Activated CD8-positive, alpha-beta memory T cell treated with anti-CD3 and anti-CD28 coated beads, Interleukin-2, amount 10 ng/mL, durations not matched to agents 7 days and 5 days (primary cell): ENCODE measurements around the gene ALX3. TPM values are rescaled to one million over a fixed set of nuclear protein-coding genes. Genes with fewer than 3 reads are reported as not detected.
"Not testable (repeated sequence)": the region's sequence is repeated elsewhere in the genome, so short reads cannot be mapped to it uniquely, and the experiment has no call there.

Experiments
- ATAC-seq: fragments of 150-1000 bp; cut with Tn5 transposase; one replicate; pipeline ENCODE4 v1.10.0; 2021; ENCODE audit warnings: moderate library complexity
- CTCF ChIA-PET: fragments of 350-600 bp; sonication (Branson Sonifier 250); formaldehyde crosslinking; loops from one replicate; lab custom pipeline; 2021; ENCODE audit warnings: antibody characterized with exemption; lab: Charles Lee
- DNase-seq: peaks from one replicate; pipeline ENCODE4 v3.0.0-alpha.2; 2020
- H3K27ac Mint-ChIP-seq: one replicate; pipeline ENCODE4 v1.8.0; 2021; ENCODE audit warnings: mild to moderate bottlenecking, mixed read lengths
- H3K27me3 Mint-ChIP-seq: one replicate; pipeline ENCODE4 v1.8.0; 2021; ENCODE audit warnings: mixed read lengths
- H3K36me3 Mint-ChIP-seq: one replicate; pipeline ENCODE4 v1.8.0; 2021; ENCODE audit warnings: mild to moderate bottlenecking, mixed read lengths
- H3K4me1 Mint-ChIP-seq: one replicate; pipeline ENCODE4 v1.8.0; 2021; ENCODE audit warnings: mixed read lengths
- H3K4me3 Mint-ChIP-seq: one replicate; pipeline ENCODE4 v1.8.0; 2021; ENCODE audit warnings: mild to moderate bottlenecking, moderate library complexity, mixed read lengths
- H3K9me3 Mint-ChIP-seq: one replicate; pipeline ENCODE4 v1.8.0; 2022; ENCODE audit warnings: low read depth, mixed read lengths
- total RNA-seq, 2 experiments: library from RNA; stranded (reverse); gene quantifications; one replicate each; pipeline ENCODE4 v1.2.3, GENCODE V29; 2021

The ALX3 gene
- total RNA-seq, 2 experiments from 2014 or later, result not detected

DNA sequence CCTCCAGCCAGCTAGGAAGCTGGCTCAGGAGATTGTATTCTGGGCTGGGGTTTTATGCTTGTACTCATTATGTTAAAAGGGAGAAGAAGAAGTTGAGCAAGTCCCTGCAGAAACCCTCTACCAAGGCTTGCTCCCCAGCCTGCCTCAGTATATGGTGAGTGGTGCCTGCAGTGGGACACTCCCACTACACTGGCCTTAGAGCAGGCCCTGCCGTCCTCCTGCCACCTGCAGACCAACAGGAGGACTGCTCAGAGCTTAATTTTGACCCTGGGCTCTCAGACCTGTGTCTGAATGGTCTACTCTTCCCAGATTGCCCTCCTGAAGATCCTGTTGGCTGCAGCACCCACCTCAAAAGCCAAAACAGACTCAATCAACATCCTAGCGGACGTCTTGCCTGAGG is 23.0 kb downstream of the ALX3 start:
- ATAC-seq (no peak), DNase-seq (no peak)
- Mint-ChIP-seq H3K27me3 (no peaks in the 10 kb centered on the region), H3K27ac (no peak overlapping the region), H3K36me3 (peaks cover 39% of the 10 kb centered on the region), H3K9me3 (no peaks in the 10 kb centered on the region), H3K4me3 (no peak overlapping the region), H3K4me1 (no peaks in the 10 kb centered on the region)
- CTCF ChIA-PET, result interaction anchor here (0.8 to 1.6 kb wide), 3 partner anchors 12 to 13 kb away, joined by 3 to 6 read pairs (median 4); partner anchors contain the start of gene STRIP1

DNA sequence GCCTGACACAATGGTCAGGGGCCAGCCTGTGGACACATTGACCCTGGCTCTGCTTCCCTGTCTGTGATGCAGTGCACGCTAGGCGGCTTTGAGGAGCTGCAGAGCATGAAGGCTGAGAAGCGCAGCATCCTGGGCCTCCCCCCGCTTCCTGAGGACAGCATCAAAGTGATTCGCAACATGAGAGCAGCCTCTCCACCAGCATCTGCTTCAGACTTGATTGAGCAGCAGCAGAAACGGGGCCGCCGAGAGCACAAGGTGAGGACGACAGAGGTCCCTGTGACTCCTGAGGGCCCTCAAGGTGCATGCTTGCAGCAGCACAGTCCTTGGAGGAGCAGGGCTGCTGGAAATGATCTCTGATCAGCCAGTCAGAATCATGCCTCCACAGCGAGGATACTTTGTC is 27.5 kb downstream of the ALX3 start:
- DNase-seq (no peak), ATAC-seq (no peak)
- H3K4me3 Mint-ChIP-seq, result no peak overlapping the region
- no peak overlapping the region for H3K27ac Mint-ChIP-seq
- CTCF ChIA-PET, result interaction anchor here (2.2 to 3.7 kb wide), 2 partner anchors 9 to 17 kb away, joined by 9 to 16 read pairs; no protein-coding TSS in a partner anchor
- H3K36me3 Mint-ChIP-seq, result peaks cover 48% of the 10 kb centered on the region
- H3K4me1 Mint-ChIP-seq, result no peaks in the 10 kb centered on the region
- H3K27me3 Mint-ChIP-seq, result no peaks in the 10 kb centered on the region
- H3K9me3 Mint-ChIP-seq, result no peaks in the 10 kb centered on the region

DNA sequence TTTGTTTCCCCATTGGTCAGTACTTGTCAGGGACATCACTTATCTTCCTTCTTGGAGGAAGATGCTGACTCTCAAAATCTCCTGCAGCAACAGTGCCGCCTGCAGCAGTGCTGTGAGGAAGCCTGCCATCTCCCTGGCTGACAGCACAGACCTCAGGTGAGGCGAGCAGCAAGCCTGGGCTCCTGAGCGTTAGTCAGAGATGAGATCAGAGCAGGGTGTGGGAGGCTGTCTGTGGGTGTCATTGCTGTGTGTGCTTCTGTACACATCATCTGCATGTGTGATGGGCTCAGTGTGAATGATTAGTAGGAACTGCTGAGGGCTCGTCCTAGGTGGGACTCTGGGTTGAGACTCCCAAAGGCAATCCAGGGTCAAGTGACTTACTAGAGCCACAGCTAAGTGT is 29.9 kb downstream of the ALX3 start:
- H3K27me3 Mint-ChIP-seq, result no peaks in the 10 kb centered on the region
- CTCF ChIA-PET, result interaction anchor here (0.8 to 2.5 kb wide), 4 partner anchors 10 to 200 kb away, joined by 3 to 7 read pairs (median 4); no protein-coding TSS in a partner anchor
- ATAC-seq, result no peak
- H3K36me3 Mint-ChIP-seq, result peaks cover 34% of the 10 kb centered on the region
- peaks cover 14% of the 10 kb centered on the region for H3K4me1 Mint-ChIP-seq
- H3K27ac Mint-ChIP-seq, result no peak overlapping the region
- no peak overlapping the region for H3K4me3 Mint-ChIP-seq
- DNase-seq, result no peak
- no peaks in the 10 kb centered on the region for H3K9me3 Mint-ChIP-seq

DNA sequence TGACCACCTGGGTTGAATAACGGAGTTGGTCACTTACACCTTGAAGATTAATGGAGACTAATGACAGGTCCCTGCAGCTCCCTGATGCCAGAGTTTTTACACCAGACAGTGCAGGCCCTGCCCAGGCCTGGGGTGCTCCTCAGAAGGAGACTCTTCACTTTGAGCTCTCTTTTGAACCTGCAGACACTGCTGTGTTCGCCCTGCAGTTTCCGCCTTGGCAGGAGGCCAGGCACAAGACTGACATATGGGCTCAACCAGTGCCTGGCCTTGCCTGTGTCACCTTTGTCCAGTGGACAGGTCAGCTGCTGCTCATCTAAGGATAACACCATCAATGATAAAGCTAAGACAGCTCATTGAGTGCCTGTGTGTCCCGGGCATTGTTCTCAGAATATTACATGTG is 30.8 kb downstream of the ALX3 start:
- no peak for DNase-seq
- CTCF ChIA-PET, result interaction anchor here (0.8 to 2.5 kb wide), 5 partner anchors 10 to 400 kb away, joined by 3 to 10 read pairs (median 3); partner anchors contain the start of gene AHCYL1
- H3K36me3 Mint-ChIP-seq, result peaks cover 27% of the 10 kb centered on the region
- no peak overlapping the region for H3K27ac Mint-ChIP-seq
- no peak overlapping the region for H3K4me3 Mint-ChIP-seq
- H3K4me1 Mint-ChIP-seq, result peaks cover 18% of the 10 kb centered on the region
- H3K27me3 Mint-ChIP-seq, result no peaks in the 10 kb centered on the region
- H3K9me3 Mint-ChIP-seq, result no peaks in the 10 kb centered on the region
- no peak for ATAC-seq

DNA sequence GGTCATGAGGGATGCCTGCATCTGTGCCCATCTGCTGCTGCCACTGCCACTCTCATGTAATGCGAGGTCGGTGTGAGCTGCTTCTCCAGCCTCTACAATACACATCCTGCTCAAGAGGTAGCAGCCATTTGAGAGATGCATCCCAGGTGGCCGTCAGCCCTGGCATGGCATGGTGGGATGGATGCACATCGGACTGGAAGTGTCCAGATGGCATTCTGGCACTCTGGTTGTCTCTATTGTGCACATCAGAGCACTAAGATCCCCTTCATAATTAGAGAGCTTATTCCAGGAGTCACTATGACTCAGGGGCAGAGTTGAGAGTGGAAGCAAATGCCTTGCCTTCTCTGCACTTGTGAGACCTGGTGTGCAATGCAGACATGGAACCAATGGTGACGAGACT is 32.2 kb downstream of the ALX3 start:
- ATAC-seq (no peak), DNase-seq (no peak)
- H3K9me3 Mint-ChIP-seq, result no peaks in the 10 kb centered on the region
- peaks cover 29% of the 10 kb centered on the region for H3K4me1 Mint-ChIP-seq
- no peaks in the 10 kb centered on the region for H3K27me3 Mint-ChIP-seq
- no peak overlapping the region for H3K27ac Mint-ChIP-seq
- H3K4me3 Mint-ChIP-seq, result no peak overlapping the region
- CTCF ChIA-PET, result interaction anchor here (0.9 to 2.3 kb wide), 4 partner anchors 8 to 27 kb away, joined by 3 to 10 read pairs (median 6); no protein-coding TSS in a partner anchor
- peaks cover 20% of the 10 kb centered on the region for H3K36me3 Mint-ChIP-seq

DNA sequence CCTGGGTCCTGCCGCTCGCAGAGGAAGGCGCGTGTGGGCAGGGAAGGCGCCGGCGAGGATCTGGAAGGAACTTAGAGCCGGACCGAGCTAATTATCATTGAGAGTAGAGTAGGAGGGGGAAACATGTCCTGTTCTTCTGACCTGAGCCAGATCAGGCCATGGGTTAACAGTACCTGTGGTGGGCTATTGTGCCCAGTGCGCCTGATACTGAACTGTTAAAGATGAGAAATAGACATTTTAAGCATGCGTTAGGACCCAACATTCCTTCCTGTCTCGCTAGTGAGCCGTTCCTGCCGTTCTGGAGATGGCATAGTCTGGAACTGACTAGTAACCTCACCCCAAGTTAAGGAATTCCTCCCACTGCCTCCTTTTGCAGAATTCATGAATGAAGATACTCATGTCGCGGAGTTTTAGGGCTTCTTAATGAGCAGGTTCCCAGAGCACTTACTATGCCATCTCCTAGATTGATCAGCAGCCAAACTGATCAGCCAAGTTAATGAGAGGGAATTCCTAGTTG is 35.2 kb downstream of the ALX3 start:
- H3K4me3 Mint-ChIP-seq, result peak overlapping the region; percentile 79
- H3K4me1 Mint-ChIP-seq, result peaks cover 53% of the 10 kb centered on the region
- no peaks in the 10 kb centered on the region for H3K9me3 Mint-ChIP-seq
- DNase-seq (no peak), ATAC-seq (no peak)
- peaks cover 9% of the 10 kb centered on the region for H3K36me3 Mint-ChIP-seq
- CTCF ChIA-PET, result interaction anchor here (0.9 to 6.9 kb wide), 14 partner anchors 9 to 425 kb away, joined by 3 to 46 read pairs (median 4); partner anchors contain the start of gene AHCYL1
- H3K27ac Mint-ChIP-seq, result peak overlapping the region; percentile 70
- H3K27me3 Mint-ChIP-seq, result no peaks in the 10 kb centered on the region

DNA sequence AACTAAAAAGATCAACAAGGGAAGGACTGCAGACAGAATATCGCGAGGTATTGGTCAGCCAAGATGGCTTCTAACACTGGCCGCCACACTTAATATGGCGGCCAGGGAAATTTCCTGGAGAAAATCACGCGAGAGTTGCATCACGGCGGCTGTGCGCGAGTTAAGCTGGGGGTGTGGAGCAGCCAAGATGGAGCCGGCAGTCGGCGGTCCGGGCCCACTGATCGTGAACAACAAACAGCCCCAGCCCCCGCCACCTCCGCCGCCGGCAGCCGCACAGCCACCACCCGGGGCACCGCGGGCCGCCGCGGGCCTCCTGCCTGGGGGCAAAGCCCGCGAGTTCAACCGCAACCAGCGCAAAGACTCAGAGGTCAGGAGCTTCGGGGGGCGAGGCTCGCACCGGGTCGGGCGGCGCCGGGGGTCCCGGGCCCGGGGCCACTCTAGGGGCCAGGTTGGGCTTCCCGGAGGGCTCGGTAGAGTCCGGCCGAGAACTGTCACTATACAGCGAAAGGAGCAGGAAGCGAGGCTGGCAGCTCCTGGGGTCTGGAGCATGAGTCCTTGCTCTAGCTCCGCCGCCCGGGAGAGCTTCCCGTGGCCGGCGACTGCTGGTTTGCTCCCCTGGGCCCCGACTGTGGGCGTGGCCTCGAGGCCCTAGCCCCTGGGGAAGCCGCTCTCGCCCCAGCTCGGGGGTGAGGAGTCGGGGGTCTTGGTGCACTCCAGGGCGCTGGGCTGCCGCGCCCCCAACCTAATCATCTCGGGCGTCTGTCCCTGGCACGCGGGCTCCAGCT is 35.8 kb downstream of the ALX3 start, which contains the start of gene STRIP1:
TSS of gene STRIP1 (plus strand) at position 174 of the 785 bp plus-strand sequence. CDS start at position 188, 14 bp downstream.
- no peaks in the 10 kb centered on the region for H3K9me3 Mint-ChIP-seq
- H3K4me3 Mint-ChIP-seq, result peak within 1 kb of the TSS; percentile 79
- H3K27ac Mint-ChIP-seq, result peak within 1 kb of the TSS; percentile 95
- ATAC-seq (peak; percentile 88), DNase-seq (peak; percentile 96)
- peaks cover 54% of the 10 kb centered on the region for H3K4me1 Mint-ChIP-seq
- H3K36me3 Mint-ChIP-seq, result peaks cover 6% of the 10 kb centered on the region
- CTCF ChIA-PET, result interaction anchor here (0.6 to 6.9 kb wide), 21 partner anchors 9 to 550 kb away, joined by 3 to 46 read pairs (median 3); partner anchors contain the start of gene AHCYL1
- no peaks in the 10 kb centered on the region for H3K27me3 Mint-ChIP-seq

DNA sequence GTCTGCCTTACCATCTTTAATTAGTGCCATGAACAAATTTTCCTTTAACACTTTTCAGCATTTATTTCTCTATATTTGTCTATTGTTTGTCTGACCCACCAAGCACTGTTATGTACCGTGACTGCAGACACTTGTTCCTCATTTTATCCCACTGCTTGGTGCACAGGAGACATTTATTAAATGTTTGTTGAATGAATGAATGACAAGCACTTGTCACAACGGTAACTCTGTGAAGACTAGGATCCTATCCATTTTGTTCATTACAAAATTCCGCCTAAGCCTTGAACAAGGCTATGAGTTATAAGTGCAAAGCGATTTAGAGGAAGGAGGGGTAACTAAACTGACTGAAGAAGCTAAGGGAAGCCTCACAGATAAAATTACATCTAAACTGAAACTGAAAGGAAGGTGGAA is 36.4 kb downstream of the ALX3 start:
- H3K36me3 Mint-ChIP-seq, result peaks cover 6% of the 10 kb centered on the region
- ATAC-seq, result no peak
- CTCF ChIA-PET, result interaction anchor here (0.6 to 6.9 kb wide), 19 partner anchors 11 to 550 kb away, joined by 3 to 46 read pairs (median 4); partner anchors contain the start of gene AHCYL1

DNA sequence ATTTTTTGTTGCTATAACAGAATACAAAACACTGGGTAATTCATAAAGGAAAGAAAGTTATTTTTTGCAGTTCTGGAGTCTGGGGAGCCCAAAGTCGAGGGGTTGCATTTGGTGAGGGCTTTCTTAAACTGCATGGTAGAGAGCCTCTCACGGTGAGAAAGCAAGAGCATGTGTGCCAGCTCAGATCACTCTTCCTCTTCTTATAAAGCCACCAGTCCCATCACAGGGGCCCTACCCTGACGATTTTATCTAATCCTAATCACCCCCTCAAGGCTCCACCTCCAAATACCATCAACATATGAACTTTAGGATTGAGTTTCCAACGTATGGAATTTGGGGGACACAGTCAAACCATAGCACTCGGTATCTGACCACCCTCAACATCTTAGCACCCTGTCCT is 37.1 kb downstream of the ALX3 start:
- peak overlapping the region; percentile 79 for H3K4me3 Mint-ChIP-seq
- DNase-seq (no peak), ATAC-seq (no peak)
- H3K9me3 Mint-ChIP-seq, result no peaks in the 10 kb centered on the region
- peaks cover 56% of the 10 kb centered on the region for H3K4me1 Mint-ChIP-seq
- H3K27me3 Mint-ChIP-seq, result no peaks in the 10 kb centered on the region
- H3K36me3 Mint-ChIP-seq, result peaks cover 5% of the 10 kb centered on the region
- CTCF ChIA-PET, result interaction anchor here (1.4 to 6.9 kb wide), 3 partner anchors 20 to 48 kb away, joined by 3 to 46 read pairs (median 5); partner anchors contain the start of gene AHCYL1
- peak overlapping the region; percentile 95 for H3K27ac Mint-ChIP-seq

More for the DNA sequence above, 36.4 kb downstream of the ALX3 start:
- peak overlapping the region; percentile 95 for H3K27ac Mint-ChIP-seq
- H3K9me3 Mint-ChIP-seq, result no peaks in the 10 kb centered on the region
- no peaks in the 10 kb centered on the region for H3K27me3 Mint-ChIP-seq
- H3K4me3 Mint-ChIP-seq, result peak overlapping the region; percentile 79
- no peak for DNase-seq
- H3K4me1 Mint-ChIP-seq, result peaks cover 56% of the 10 kb centered on the region

DNA sequence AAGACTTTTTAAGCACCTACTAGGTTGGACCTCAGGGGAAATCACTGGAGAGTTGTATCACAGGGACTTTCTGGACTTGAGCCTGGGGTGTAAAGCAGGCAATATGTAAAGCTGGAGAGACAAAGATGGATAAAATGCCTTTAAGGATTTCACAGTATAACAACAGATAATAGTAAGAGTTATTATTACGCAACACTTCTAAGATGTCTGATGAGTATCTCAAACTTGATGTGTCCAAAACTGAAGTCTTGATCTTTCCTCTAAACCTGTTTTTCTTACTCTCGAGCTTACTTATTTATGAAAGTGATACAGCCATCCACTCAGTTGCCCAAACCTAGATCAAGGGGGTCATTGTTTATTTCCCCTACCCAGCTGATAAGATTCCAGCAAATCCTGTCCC is 38.1 kb downstream of the ALX3 start:
- Mint-ChIP-seq H3K4me3 (no peak overlapping the region), H3K27ac (no peak overlapping the region), H3K36me3 (no peaks in the 10 kb centered on the region), H3K4me1 (peaks cover 56% of the 10 kb centered on the region), H3K27me3 (no peaks in the 10 kb centered on the region), H3K9me3 (no peaks in the 10 kb centered on the region)
- CTCF ChIA-PET, result interaction anchor here (1.4 to 6.9 kb wide), 7 partner anchors 21 to 258 kb away, joined by 3 to 46 read pairs (median 6); partner anchors contain the start of gene AHCYL1
- no peak for DNase-seq
- ATAC-seq, result no peak

DNA sequence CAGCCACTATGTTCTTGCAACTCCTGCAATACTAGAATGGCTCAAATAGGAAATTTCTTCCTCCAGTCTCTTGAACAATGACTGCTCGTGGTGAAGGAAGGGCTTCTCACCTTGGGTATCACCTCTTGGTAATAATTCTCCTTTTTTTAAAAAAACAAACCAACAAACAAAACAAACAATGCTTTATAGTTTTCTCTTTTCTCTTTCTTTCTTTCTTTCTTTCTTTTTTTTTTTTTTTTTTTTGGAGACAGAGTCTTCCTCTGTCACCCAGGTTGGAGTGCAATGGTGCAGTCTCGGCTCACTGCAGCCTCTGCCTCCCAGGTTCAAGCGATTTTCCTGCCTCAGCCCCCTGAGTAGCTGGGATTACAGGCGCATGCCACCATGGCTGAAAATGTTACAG is 39.8 kb downstream of the ALX3 start:
- H3K9me3 Mint-ChIP-seq, DNase-seq, H3K36me3 Mint-ChIP-seq, H3K27me3 Mint-ChIP-seq: not testable (repeated sequence)
- ATAC-seq, result peak; percentile 1
- CTCF ChIA-PET, result interaction anchor here (0.7 to 6.9 kb wide), 22 partner anchors 8 to 498 kb away, joined by 3 to 46 read pairs (median 6); partner anchors contain the start of genes AHCYL1 and GNAI3
- peak overlapping the region; percentile 89 for H3K27ac Mint-ChIP-seq
- H3K4me3 Mint-ChIP-seq, result peak overlapping the region; percentile 79
- peaks cover 43% of the 10 kb centered on the region for H3K4me1 Mint-ChIP-seq

DNA sequence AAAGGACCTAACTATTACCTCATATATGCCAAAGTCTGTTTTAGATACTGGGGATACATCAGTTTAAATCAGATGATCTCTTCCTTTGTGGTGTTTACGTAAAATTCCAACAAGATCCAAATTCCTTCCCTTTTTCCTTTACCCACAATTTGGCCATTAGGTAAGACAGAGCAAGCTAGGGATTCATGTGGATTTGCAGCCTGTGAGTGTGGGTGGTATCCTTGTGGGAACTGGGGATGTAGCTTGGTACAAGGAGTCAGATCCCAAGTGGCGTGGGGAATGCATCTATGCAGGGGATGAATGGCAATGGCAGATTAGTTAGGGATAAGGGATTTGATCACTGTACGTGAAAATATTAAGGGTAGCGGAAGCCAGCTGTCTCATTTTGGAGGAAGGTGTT is 45.9 kb downstream of the ALX3 start:
- peaks cover 13% of the 10 kb centered on the region for H3K36me3 Mint-ChIP-seq
- ATAC-seq (no peak), DNase-seq (no peak)
- no peaks in the 10 kb centered on the region for H3K27me3 Mint-ChIP-seq
- no peaks in the 10 kb centered on the region for H3K9me3 Mint-ChIP-seq
- CTCF ChIA-PET, result interaction anchor here (0.7 to 2.6 kb wide), 4 partner anchors 35 to 230 kb away, joined by 3 to 9 read pairs (median 5); partner anchors contain the start of gene AHCYL1
- no peak overlapping the region for H3K27ac Mint-ChIP-seq
- peaks cover 1% of the 10 kb centered on the region for H3K4me1 Mint-ChIP-seq
- H3K4me3 Mint-ChIP-seq, result no peak overlapping the region

DNA sequence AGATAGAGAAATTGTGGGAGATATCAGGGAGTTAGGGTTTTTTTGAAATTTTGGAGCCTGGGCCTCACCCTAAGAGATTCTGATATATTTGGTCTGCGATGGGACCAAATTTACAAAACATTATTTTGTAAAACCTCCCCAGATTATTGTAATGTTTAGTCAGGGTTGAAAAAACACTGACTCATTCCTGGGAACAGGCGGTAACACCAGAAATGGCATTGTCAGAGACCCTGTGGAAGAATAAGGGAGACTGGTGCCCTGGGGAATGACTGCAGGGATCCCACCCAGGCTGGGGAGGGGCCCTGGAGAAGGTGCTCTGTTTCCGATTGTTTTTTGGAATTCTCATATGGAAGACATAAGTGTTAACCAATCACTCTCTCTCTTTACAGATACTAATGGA is 49.2 kb downstream of the ALX3 start:
- ATAC-seq, result no peak
- no peaks in the 10 kb centered on the region for H3K9me3 Mint-ChIP-seq
- no peak overlapping the region for H3K4me3 Mint-ChIP-seq

More for the DNA sequence above, 49.2 kb downstream of the ALX3 start:
- Mint-ChIP-seq H3K4me1 (no peaks in the 10 kb centered on the region), H3K27ac (no peak overlapping the region), H3K27me3 (no peaks in the 10 kb centered on the region), H3K36me3 (peaks cover 32% of the 10 kb centered on the region)
- CTCF ChIA-PET, result interaction anchor here (4.7 kb wide), 1 partner anchor 8 kb away, joined by 30 read pairs; no protein-coding TSS in a partner anchor
- no peak for DNase-seq
